ENCODE measurements around the gene HOXA5.

HOXA5 gene

DNA sequence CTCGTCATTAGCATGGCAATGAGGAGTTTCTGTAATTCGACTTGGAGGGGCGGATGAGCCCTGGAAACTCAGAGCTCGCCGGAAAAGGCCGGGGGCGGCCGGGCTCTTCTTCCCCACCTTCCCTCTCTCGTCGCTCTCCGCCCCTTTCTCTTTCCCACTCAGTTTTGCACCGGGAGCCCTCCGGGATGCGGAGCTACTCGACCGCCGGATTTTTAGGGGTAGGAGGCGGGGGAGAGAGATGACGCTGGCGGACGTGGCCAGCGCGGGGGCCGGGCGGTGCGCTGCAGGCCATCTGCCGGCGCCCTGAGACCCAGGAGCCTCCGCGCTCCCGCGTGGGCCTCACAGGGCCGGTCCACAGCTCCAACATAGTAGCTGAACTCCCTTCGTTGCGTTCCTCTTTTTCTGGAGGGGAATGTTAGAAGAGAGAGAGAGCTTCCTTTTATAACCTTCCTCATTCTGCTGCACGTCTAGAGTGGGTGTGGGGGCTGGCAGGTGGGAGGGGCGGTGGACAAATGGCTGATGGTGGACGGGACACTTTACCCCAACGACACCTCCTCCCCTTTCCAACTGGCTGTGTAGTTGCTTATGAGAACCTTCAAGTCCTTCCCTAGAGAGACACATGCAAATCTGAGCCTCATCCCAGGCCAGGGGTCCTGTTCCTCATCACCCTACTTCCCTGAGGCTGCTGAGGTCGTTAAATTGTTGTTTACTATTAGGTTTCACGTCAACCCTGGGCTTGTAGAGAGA lies 46.5 kb downstream of the HOXA5 start:
- no peak for TF ChIP-seq CTCF (IDR thresholded peaks at IDR 0.05; ENCODE audit: low read depth, low read length)
- peak overlapping the region; percentile 96 for H3K4me3 ChIP-seq (ENCODE audit: low read depth, low read length)

DNA sequence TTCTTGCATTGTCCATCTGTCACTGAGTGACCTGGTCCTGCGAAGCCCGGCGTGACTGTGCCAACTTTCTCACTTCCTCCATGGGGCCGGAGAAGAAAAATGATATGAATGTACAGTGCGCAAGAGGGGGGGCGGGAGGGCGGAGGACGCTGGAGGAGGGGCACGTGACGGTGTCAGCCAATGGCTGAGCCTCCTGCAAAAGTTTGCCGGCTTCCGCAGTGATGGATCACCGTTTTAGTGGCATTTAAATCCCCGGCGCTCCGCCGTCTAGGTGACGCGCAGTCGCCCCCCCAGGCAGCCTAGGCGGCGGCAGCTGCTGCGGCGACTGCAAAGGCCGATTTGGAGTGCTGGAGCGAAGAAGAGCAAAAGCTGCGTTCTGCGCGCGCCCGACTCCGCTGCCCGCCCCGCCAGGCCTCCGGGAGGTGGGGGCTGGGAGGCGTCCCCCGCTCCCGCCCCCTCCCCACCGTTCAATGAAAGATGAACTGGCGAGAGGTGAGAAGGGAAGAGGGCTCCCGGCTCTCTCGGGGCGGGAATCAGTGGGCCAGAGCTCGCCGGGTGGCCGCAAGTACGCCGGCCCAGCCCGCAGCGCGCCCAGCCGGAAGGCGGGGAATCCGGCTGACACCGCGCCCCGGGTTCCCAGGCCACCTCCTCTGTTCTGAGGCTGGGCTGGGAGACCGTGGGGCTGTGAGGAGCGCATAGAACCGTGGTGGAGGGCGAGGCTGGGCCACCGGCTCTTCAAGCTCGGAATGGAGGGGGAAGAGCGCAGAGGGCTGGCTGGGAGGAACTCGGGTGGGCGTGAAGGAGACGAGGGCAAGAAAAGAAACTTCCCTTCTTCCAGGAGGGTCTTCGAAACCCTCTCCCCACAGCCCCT lies 47.3 kb downstream of the HOXA5 start, which contains the start of gene HOXA1:
HOXA1 (minus strand) TSS at position 104 of the 871 bp plus-strand sequence; CDS start at position 16, 88 bp downstream.
- H3K4me3 ChIP-seq (ENCODE audit: low read depth, low read length), result peak within 1 kb of the TSS; percentile 96
- no peak for TF ChIP-seq CTCF (IDR thresholded peaks at IDR 0.05; ENCODE audit: low read depth, low read length)

DNA sequence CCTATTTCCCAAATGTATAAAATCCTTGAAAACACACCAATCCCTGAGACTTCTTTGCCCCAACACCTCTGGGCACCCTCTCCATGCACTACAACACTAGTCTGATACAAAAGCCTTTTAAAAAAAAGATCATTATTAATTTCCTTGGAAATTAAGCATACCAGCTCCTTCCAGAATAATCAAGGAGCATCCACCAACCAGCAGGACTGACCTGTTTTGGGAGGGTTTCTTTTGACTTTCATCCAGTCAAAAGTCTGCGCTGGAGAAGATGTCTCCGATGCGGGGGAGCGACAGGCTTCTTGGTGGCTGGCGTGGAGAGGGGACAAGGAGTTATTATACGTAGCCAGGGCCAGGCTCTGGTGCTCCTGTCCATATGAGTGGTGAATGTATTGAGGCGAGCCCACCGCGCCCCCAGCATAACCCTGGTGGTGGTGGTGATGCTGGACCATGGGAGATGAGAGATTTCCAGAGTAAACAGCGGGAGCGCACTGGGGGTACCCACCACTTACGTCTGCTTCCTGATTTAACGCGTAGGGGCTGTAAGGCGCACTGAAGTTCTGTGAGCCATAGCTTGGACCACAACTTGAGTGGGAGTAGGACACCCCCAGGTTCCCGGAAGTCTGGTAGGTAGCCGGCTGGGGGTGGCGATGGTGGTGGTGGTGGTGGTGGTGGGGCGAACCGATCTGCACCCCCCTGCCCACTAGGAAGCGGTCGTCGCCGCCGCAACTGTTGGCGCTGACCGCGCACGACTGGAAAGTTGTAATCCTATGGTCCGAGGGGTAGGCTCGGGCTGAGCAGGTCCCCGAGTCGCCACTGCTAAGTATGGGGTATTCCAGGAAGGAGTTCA lies 48.2 kb downstream of the HOXA5 start:
- peak overlapping the region; percentile 96 for H3K4me3 ChIP-seq (ENCODE audit: low read depth, low read length)
- TF ChIP-seq CTCF (IDR thresholded peaks at IDR 0.05; ENCODE audit: low read depth, low read length), result no peak

DNA sequence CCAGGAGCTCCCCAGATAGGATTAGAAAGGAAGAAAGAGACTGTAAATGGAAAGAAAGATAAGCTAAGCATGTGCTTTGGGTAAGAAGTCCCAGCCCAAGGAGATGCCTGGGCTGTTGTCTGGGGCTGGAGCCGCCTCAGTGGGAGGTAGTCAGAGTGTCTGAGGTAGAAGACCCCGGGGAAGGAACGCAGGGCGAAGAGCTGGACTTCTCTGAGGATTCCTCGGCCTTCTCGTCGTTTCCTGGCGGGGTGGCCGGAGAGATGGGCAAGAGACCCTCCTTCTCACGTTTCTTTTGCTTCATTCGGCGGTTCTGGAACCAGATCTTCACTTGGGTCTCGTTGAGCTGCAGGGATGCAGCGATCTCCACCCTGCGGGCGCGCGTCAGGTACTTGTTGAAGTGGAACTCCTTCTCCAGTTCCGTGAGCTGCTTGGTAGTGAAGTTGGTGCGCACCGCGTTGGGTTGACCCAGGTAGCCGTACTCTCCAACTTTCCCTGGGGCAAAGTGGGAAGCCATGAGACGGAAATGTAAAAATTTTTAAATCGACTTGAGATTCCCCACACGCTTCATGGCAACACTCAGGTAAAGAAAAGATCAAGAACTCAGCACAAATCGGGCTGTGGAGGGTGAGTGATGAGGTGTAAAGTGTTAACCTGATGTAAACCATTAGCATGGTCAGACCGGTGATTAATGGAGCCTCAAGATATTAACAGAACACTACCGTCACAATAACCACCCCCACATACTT lies 49.0 kb downstream of the HOXA5 start:
- H3K4me3 ChIP-seq (ENCODE audit: low read depth, low read length), result no peak overlapping the region; the same call in 1 of the 2 replicates
- no peak for TF ChIP-seq CTCF (IDR thresholded peaks at IDR 0.05; ENCODE audit: low read depth, low read length)

DNA sequence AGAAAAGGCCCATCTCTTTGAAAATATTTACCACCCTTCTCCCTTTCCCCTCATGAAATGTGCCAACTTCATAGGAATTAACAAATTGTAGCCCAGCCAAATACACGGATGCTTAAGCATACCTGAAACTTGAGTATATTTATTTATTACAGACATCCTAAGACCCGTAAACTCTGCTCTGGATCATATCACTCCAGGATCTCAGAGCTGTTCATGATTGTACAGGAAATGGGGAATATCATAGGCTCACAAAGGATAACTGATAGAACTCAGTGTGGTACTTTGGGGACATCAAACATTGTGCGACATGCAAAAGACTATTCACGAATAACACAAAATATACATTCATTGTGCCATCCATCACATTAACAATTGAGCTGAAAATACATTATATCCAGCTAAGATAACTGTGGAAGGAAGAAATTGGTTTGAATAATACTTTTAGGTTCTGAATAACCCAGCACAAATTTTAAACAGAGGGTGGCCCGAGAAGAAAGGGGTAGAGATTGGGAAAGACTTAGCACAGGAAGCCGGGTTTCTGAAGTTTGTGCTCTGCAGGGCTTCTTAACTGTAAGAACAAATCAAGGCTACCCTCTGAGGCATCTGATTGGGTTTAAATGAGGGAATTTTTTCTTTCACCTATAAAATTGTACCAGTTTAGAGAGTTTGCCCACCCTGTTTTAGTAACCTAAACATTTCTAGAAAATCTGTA lies 50.1 kb downstream of the HOXA5 start:
- no peak for TF ChIP-seq CTCF (IDR thresholded peaks at IDR 0.05; ENCODE audit: low read depth, low read length)
- no peak overlapping the region for H3K4me3 ChIP-seq (ENCODE audit: low read depth, low read length)

- no peak overlapping the region for H3K4me3 ChIP-seq (ENCODE audit: low read depth, low read length)
- TF ChIP-seq CTCF (IDR thresholded peaks at IDR 0.05; ENCODE audit: low read depth, low read length), result no peak
Observed at GRCh38 chr7:27092819-27093110, 50.7 kb downstream of the HOXA5 start.

Data from WI38 (cell line).